Measurements from ENCODE around the gene OPTC.
"Not testable (repeated sequence)": the region's sequence is repeated elsewhere in the genome, so short reads cannot be mapped to it uniquely, and the experiment has no call there.

The OPTC gene

DNA sequence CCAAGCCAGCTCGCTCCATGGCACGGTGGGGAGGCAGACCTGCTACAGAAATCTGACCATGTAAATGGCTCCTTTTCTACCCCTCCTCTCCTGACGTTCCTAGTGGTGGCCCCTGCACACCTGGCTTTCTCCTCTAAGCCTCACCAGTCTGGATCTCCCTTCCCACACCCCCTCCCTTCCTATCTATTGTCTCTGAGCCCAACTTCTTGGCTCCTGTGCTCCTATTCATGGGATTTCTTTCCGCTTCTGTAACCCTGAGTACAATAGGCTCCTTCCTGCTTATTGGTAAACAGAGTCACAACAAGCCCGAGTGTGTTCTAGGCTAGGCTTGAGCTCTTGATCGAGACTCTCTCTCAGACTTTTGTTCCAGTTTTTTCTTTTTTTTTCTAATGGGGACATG is 17.6 kb downstream of the OPTC start:
- no peak for FAIRE-seq
- DNase-seq (ENCODE audit: insufficient read length, low spot score): no peak
- TF ChIP-seq POLR2AphosphoS5 (IDR thresholded peaks at IDR 0.05; ENCODE audit: low read depth, low read length) (no peak), POU2F2 (IDR thresholded peaks at IDR 0.05; ENCODE audit: low read depth, low read length) (no peak), PAX5 (IDR thresholded peaks at IDR 0.05; ENCODE audit: insufficient read depth, low read length, severe bottlenecking) (no peak), SPI1 (IDR thresholded peaks at IDR 0.05; ENCODE audit: low read depth, low read length) (no peak), POLR2A (IDR thresholded peaks at IDR 0.05; ENCODE audit: low read depth, low read length) (no peak), TAF1 (IDR thresholded peaks at IDR 0.05; ENCODE audit: low read depth, low read length) (no peak)

DNA sequence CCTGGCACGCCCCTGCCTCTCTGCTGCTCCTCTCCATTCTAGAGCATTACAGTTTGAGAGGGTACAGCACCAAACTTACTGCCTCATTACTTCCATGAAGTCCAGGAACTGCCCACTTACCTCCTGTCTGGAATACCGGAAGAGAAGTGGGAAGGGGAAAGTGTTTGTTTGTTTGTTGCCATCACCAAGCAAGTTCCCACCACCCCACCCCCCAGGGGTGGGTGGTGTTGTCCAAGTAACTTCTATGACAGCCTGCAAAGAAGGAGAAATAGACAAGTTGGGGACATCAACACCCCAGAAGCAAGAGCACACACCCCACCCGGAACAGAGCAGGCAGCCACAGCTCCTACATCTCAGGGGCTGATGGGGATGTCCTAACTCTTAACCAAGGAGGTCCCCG is 18.0 kb downstream of the OPTC start:
- no peak for FAIRE-seq
- TF ChIP-seq PAX5 (IDR thresholded peaks at IDR 0.05; ENCODE audit: insufficient read depth, low read length, severe bottlenecking) (no peak), POU2F2 (IDR thresholded peaks at IDR 0.05; ENCODE audit: low read depth, low read length) (no peak), SPI1 (IDR thresholded peaks at IDR 0.05; ENCODE audit: low read depth, low read length) (no peak), POLR2AphosphoS5 (IDR thresholded peaks at IDR 0.05; ENCODE audit: low read depth, low read length) (no peak), POLR2A (IDR thresholded peaks at IDR 0.05; ENCODE audit: low read depth, low read length) (no peak), TAF1 (IDR thresholded peaks at IDR 0.05; ENCODE audit: low read depth, low read length) (no peak)
- DNase-seq (ENCODE audit: insufficient read length, low spot score): no peak

- DNase-seq (ENCODE audit: insufficient read length, low spot score): no peak
- no peak for FAIRE-seq
- TF ChIP-seq PAX5 (IDR thresholded peaks at IDR 0.05; ENCODE audit: insufficient read depth, low read length, severe bottlenecking) (no peak), POLR2A (IDR thresholded peaks at IDR 0.05; ENCODE audit: low read depth, low read length) (no peak), SPI1 (IDR thresholded peaks at IDR 0.05; ENCODE audit: low read depth, low read length) (no peak), POU2F2 (IDR thresholded peaks at IDR 0.05; ENCODE audit: low read depth, low read length) (no peak), TAF1 (IDR thresholded peaks at IDR 0.05; ENCODE audit: low read depth, low read length) (no peak), POLR2AphosphoS5 (IDR thresholded peaks at IDR 0.05; ENCODE audit: low read depth, low read length) (no peak)
These were observed 18.5 kb downstream of the OPTC start for GRCh38 chr1:203512517-203512847.

DNA sequence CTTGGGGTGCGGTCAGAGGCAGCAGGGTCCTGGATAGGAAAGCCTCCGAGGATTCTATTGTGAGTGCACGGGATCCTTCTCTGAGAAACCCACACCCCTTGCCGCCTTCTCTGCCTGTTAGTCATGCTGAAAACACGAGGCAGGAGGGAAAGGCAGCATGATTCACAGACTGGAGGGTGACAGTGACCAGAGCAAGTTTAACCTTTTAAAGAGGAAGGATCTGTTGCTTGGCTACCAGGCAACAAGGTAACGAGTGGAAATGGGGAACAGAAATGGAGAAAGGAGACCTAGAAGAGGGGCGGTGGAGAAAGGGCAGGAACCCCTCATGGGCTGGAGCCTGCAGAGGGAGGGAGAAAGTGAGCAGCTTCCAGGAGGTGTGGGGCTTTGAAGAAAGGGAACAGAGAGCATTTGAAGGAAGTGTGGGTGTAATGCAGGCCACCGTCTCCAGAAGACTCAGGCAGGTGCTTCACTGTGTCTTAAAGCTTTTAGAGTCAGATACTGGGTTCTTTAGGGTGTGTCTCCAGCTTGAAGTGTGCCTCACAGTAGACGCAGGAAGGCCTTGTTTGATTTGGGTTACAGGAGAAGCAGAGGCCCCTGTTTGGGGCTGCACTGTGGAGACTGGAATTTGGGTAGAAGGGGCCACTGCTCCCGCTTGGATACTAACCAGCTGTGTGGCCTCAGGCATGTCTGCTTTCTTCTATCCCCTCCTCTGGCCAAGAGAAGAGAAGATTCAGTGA is 19.1 kb downstream of the OPTC start:
- TF ChIP-seq POLR2AphosphoS5 (IDR thresholded peaks at IDR 0.05; ENCODE audit: low read depth, low read length) (no peak), SPI1 (IDR thresholded peaks at IDR 0.05; ENCODE audit: low read depth, low read length) (peak; percentile 71)
- DNase-seq (ENCODE audit: insufficient read length, low spot score) (peak; percentile 41), FAIRE-seq (no peak)

GRCh38 chr1:203513585-203514031 is 19.7 kb downstream of the OPTC start:
- FAIRE-seq (no peak), DNase-seq (ENCODE audit: insufficient read length, low spot score) (no peak)
- no peak for TF ChIP-seq POLR2AphosphoS5 (IDR thresholded peaks at IDR 0.05; ENCODE audit: low read depth, low read length)
- TF ChIP-seq SPI1 (IDR thresholded peaks at IDR 0.05; ENCODE audit: low read depth, low read length): no peak
- TF ChIP-seq POLR2A (IDR thresholded peaks at IDR 0.05; ENCODE audit: low read depth, low read length): no peak
- no peak for TF ChIP-seq POU2F2 (IDR thresholded peaks at IDR 0.05; ENCODE audit: low read depth, low read length)
- TF ChIP-seq TAF1 (IDR thresholded peaks at IDR 0.05; ENCODE audit: low read depth, low read length): no peak
- no peak for TF ChIP-seq PAX5 (IDR thresholded peaks at IDR 0.05; ENCODE audit: insufficient read depth, low read length, severe bottlenecking)

DNA sequence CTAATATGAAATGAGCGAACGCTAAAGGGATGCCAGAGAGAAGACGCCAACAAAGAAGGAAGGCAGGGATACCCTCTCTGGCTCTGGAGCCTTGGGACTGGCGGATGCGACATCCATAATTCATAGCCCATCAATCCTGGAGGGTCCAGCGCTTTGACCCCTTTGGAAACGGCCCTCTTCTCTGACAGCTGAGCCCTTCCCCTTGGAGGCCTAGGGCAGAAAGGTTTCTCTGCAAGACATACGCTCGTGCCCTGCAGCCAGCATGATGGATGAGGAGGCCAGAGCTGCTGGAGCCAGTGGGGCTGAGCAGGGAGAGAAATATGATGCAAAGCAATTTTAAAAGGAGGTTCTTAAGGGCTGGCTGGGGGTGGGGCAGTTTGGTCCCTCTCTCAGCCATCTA is 22.2 kb downstream of the OPTC start:
- FAIRE-seq: no peak
- no peak for DNase-seq (ENCODE audit: insufficient read length, low spot score)
- TF ChIP-seq TAF1 (IDR thresholded peaks at IDR 0.05; ENCODE audit: low read depth, low read length) (no peak), POLR2A (IDR thresholded peaks at IDR 0.05; ENCODE audit: low read depth, low read length) (no peak), PAX5 (IDR thresholded peaks at IDR 0.05; ENCODE audit: insufficient read depth, low read length, severe bottlenecking) (no peak), POU2F2 (IDR thresholded peaks at IDR 0.05; ENCODE audit: low read depth, low read length) (no peak), SPI1 (IDR thresholded peaks at IDR 0.05; ENCODE audit: low read depth, low read length) (no peak), POLR2AphosphoS5 (IDR thresholded peaks at IDR 0.05; ENCODE audit: low read depth, low read length) (no peak)

- FAIRE-seq (no peak), DNase-seq (ENCODE audit: insufficient read length, low spot score) (no peak)
- no peak for TF ChIP-seq POLR2A (IDR thresholded peaks at IDR 0.05; ENCODE audit: low read depth, low read length)
- TF ChIP-seq POU2F2 (IDR thresholded peaks at IDR 0.05; ENCODE audit: low read depth, low read length): no peak
- no peak for TF ChIP-seq TAF1 (IDR thresholded peaks at IDR 0.05; ENCODE audit: low read depth, low read length)
- no peak for TF ChIP-seq PAX5 (IDR thresholded peaks at IDR 0.05; ENCODE audit: insufficient read depth, low read length, severe bottlenecking)
- TF ChIP-seq SPI1 (IDR thresholded peaks at IDR 0.05; ENCODE audit: low read depth, low read length): no peak
- no peak for TF ChIP-seq POLR2AphosphoS5 (IDR thresholded peaks at IDR 0.05; ENCODE audit: low read depth, low read length)
These were observed 23.0 kb downstream of the OPTC start for GRCh38 chr1:203516906-203517305.

DNA sequence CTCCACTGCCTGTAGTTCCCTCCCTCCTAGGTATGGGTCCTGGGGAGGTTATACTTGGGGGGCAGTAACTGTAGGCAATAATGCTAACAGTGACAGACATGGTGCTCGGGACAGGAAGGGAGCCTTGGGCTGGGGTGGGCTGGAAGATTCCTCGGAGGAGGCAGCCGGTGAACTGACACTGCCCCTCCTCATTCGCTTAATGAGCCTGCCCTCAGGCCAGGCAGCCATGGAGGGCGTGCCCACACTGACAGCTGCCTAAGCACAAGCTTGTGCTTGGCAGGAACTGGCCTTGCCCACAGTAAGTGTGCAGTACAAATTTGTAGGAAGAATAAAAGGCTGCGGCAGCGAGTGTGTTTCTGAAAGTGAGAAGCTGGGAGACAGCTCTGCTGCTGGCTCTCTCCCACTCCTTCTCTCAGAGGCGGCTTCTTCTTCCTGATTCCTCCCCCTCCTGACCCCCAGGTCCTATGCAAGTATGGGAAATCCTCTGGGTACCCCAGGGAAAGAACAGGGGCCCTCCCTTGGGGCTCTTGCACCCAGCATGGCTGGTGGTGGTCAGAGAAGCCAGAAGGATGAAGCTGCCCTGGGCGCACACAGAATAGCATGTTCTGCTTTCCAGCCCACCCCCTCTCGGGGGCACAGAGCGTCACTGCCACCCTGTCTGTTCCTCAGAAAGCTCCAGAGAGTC is 23.6 kb downstream of the OPTC start:
- FAIRE-seq (no peak), DNase-seq (ENCODE audit: insufficient read length, low spot score) (no peak)
- TF ChIP-seq PAX5 (IDR thresholded peaks at IDR 0.05; ENCODE audit: insufficient read depth, low read length, severe bottlenecking) (no peak), POLR2AphosphoS5 (IDR thresholded peaks at IDR 0.05; ENCODE audit: low read depth, low read length) (no peak), POLR2A (IDR thresholded peaks at IDR 0.05; ENCODE audit: low read depth, low read length) (no peak), TAF1 (IDR thresholded peaks at IDR 0.05; ENCODE audit: low read depth, low read length) (no peak), SPI1 (IDR thresholded peaks at IDR 0.05; ENCODE audit: low read depth, low read length) (no peak), POU2F2 (IDR thresholded peaks at IDR 0.05; ENCODE audit: low read depth, low read length) (no peak)

DNA sequence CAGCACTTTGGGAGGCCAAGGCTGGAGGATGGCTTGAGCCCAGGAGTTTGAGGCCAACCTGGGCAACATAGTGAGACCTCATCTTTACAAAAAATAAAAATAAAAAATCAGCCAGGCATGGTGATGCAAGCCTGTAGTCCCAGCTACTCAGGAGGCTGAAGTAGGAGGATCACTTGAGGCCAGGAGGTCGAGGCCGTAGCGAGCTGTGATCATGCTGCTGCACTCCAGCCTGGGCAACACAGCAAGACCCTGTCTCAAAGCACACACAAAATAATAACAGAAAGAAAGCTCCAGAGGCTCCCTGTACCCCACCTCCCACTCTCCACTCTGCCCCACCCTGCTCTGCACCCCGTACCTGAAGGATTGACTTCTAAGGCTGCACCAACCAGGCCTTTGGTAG is 24.2 kb downstream of the OPTC start:
- not testable (repeated sequence) for DNase-seq (ENCODE audit: insufficient read length, low spot score); FAIRE-seq

GRCh38 chr1:203518541-203518940 is 24.6 kb downstream of the OPTC start:
- DNase-seq (ENCODE audit: insufficient read length, low spot score) (no peak), FAIRE-seq (no peak)
- no peak for TF ChIP-seq TAF1 (IDR thresholded peaks at IDR 0.05; ENCODE audit: low read depth, low read length)
- no peak for TF ChIP-seq POLR2A (IDR thresholded peaks at IDR 0.05; ENCODE audit: low read depth, low read length)
- no peak for TF ChIP-seq PAX5 (IDR thresholded peaks at IDR 0.05; ENCODE audit: insufficient read depth, low read length, severe bottlenecking)
- TF ChIP-seq POU2F2 (IDR thresholded peaks at IDR 0.05; ENCODE audit: low read depth, low read length): no peak
- TF ChIP-seq POLR2AphosphoS5 (IDR thresholded peaks at IDR 0.05; ENCODE audit: low read depth, low read length): no peak
- TF ChIP-seq SPI1 (IDR thresholded peaks at IDR 0.05; ENCODE audit: low read depth, low read length): no peak

Data from GM12891 (cell line).